Left colon (tissue), 2 donors: Measurements from ENCODE around the gene CAP1. TPM values are rescaled to one million over a fixed set of nuclear protein-coding genes. Genes with fewer than 3 reads are reported as not detected.

Source experiments
- ATAC-seq: fragments of 200-7000 bp; cut with Tn5 transposase; one replicate; pipeline ENCODE4 v1.9.1; 2020; ENCODE audit warnings: mild to moderate bottlenecking, moderate library complexity
- DNase-seq, 2 donors: peaks; one replicate each; pipeline ENCODE4 v3.0.0-alpha.2; 2020
- intact Hi-C, 2 donors: fragments of 100-400 bp; cut with DNase I in 1 of 2; cut with micrococcal nuclease in 1 of 2; formaldehyde crosslinking; loops; one replicate each; pipeline versions ENCODE4 v1.11.2 to v1.14.0; 2022; cut with DNase I, micrococcal nuclease
- total RNA-seq, 2 donors: library from RNA; stranded (reverse); fragmentation: NEBNext Ultra II Directional; extraction: Animal tissue kit (Norgen Biotek cat#: 25700); gene quantifications; one replicate each; pipeline ENCODE4 v1.2.1, GENCODE V29; 2021
- donor health status: DM: no; HTN: no; CAD: no.
- donor health status: DM: yes; HTN: yes; CAD: no.

Gene CAP1
- total RNA-seq, 2 donors from 2014 or later = 474 to 514 TPM

DNA sequence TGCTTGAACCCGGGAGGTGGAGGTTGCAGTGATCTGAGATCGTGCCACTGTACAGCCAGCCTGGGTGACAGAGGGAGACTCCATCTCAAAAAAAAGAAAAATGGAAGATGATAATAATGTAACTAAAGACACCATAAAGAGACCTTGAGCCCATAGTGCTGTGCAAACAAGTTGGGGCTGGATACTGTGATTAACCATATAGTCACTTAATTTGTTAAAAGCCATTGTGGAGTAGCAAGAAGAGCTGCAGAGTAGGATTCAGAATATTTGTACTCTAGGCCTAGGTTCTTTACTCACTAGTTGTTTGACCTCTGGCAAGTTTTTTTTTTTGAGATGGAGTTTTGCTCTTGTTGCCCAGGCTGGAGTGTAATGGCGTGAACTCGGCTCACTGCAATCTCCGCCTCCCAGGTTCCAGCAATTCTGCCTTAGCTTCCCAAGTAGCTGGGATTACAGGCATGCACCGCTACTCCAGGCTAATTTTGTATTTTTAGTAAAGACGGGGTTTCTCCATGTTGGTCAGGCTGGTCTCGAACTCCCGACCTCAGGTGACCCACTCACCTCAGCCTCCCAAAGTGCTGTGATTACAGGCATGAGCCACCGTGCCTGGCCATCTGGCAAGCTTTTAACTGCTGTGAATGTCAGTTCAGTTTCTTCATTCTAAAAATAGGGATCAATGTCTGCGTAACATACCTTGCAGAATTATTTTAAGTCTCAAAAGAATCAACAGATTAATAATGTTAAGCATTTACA lies 12.8 kb downstream of the CAP1 start:
- DNase-seq = no peak
- intact Hi-C loops = no loop called here
- ATAC-seq = no peak

DNA sequence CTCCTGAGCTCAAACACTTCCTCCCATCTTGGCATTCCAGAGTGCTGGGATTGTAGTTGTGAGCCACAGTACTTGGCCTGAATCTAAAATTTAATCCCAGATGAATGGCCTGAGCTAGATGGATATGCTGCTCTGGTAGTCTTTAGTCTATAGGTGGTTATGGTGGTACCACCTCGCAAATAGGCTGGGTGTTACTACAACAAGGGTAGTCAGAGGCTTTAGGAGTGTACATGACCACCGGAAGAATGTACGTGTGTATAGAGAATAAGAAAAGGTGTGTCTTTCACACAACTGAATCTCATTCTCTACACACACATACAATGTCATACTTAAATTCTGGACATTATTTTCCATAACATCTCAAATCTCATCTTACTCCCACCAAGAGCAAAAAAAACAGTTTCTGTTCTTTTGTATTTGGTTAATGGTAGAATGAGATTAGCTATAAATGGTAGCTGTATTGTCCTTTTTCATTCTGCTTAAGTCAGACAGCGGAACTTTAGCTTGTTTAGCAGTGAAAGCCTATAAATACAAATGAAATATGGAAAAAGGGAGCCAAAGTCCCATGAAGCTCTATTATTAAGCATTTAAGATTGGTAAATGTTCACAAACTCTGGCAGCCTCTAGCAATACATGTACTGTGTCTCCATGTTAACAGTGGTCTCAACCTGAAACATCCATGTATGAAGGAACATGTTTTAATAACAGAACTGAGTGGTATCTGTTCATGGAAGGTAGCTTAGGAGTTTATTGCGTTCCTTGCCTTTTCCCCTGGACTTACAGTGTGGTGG lies 16.2 kb downstream of the CAP1 start:
- intact Hi-C loops = no loop called here
- DNase-seq (no peak), ATAC-seq (no peak)

DNA sequence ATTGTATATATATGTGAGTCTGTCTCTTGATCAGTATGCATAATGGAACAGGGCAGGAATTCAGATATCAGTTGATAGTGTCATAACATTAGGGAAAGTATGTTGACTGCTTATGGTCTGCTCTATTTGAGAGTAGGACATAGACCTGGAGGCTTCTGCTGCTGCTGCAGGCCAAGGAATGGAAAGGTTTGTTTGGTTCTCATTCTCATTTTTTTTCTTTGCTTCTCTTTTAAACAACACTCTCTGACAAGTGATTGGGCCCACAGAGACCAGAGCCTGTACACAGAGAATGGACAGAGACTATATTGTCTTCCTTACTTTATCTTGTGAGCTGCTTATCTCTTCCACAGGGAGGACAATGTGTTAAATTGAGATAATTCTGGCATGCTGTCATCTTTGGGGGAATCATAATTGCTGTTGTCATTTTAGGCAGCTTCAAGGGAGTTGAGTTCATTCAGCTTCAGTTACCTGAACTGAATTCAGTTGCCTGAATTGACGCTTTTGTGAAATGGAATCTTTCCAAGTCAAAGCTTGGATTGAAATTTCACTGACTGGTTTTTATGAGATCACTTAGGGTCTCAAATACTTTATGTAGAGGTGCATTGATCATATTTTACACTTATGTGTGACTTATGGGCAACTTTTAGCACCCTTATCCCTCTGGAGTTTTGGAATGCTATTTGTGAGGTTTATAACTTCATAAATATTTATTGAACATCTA lies 16.9 kb downstream of the CAP1 start:
- intact Hi-C loops = no loop called here

DNA sequence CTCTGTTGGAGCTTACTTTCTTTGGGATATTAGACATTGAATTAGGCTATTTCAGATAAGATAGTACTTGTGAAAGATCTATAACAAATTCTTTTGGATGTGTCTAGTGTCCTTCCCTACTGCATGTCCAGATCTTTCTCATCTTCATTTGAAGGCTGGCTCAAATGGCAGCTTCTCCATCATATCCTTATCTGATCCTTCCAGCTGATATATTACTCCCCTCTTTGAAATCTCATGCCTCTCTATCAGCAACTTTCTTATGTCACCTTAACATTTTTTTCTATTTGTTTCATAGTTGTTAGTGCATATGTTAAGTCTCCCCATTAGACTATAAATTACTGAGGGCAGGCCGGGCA lies 17.5 kb downstream of the CAP1 start:
- DNase-seq (no peak), ATAC-seq (no peak)
- intact Hi-C loops = no loop called here

More for the DNA sequence above, 16.9 kb downstream of the CAP1 start:
- DNase-seq (no peak), ATAC-seq (no peak)

DNA sequence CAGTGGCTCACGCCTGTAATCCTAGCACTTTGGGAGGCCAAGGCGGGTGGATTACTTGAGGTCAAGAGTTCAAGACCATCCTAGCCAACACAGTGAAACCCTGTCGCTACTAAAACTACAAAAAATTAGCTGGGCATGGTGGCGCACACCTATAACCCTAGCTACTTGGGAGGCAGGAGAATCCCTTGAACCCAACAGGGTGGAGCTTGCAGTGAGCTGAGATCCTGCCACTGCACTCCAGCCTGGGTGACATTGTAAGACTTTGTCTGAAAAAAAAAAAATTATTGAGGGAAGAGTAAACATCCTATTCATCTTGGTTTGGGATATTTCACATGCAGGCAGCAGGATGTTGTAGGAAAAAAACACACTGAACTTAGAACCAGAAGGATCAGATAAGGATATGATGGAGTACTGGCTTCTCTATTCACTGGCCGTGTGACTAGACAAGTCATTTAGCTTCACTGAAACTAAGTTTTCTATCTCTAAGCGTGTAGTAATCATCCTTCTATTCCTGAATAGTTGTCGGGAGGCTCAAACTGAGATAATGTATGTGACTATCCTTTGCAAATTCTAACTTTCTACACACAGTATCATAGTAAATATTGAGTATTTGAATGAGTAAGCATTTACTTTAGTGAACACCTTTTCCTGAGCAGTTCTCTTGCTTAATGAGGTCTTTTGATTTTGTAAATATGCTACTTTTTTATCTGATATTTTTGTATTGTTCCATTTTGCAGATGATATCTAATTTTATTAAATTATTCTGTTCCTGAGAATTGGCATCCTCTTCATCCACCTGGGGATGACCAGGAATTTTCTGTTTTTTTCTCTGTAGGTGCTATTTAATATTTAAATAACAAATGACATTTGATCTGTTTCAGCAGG lies 18.2 kb downstream of the CAP1 start:
- peak; percentile 67 for ATAC-seq
- intact Hi-C loops = no loop called here
- no peak for DNase-seq

DNA sequence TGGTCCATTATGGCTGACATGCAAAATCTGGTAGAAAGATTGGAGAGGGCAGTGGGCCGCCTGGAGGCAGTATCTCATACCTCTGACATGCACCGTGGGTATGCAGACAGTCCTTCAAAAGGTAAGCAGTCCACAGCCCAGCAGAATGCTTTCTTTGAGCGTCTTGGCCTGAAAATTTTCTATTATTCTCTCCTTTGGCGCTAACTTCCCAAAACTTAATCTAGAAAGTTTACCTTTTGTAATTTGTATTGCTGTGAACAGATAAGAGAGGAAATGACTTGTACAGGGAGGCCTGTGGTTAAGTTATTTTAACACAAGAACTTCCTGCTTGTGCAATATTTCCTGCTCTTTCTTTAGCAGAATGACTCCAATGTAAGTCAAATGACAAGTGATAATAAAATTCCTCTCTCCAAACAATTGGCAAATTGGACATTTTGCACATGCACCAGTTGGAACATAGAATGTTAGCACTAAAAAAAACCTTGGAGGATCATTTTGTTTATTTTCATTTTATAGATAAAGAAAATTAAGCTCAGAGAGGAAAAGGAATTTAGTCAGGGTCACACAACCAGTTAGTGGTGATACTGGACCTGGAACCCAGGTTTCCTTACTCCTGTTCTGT lies 18.9 kb downstream of the CAP1 start:
- ATAC-seq = peak; percentile 90
- intact Hi-C loops = no loop called here
- no peak for DNase-seq

DNA sequence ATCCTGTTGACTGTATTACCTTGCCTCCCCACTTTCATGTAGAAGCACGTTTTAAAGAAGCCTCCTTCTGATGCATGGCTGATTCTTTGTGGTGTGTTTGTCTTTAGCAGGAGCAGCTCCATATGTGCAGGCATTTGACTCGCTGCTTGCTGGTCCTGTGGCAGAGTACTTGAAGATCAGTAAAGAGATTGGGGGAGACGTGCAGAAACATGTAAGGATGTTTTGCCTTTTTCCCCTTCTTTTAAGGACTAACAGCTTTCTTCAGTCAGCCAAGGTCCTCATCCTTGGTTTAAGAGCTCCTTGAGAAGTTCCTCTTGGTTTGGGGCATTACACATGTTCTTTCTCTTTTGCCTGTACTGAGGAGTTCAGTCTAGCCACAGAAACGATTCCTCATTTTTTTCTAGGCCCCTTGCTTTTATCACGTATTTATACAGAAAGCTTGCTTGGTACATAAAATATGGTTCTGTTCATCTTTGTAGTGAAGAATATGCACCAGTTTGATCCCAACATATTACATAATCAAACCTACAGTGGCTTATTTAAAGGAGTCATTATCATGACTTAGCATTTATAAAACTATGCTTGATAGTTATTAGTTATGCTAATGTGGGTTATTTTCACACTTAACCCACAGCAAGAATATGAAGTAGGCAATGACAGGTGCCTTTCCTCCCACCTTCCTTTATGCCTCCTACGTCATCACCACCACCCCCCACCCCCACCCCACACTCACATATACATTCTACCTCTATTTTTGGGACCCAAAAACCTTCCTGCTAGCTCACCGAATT lies 19.6 kb downstream of the CAP1 start:
- DNase-seq = no peak
- intact Hi-C loops = no loop called here
- ATAC-seq = no peak

DNA sequence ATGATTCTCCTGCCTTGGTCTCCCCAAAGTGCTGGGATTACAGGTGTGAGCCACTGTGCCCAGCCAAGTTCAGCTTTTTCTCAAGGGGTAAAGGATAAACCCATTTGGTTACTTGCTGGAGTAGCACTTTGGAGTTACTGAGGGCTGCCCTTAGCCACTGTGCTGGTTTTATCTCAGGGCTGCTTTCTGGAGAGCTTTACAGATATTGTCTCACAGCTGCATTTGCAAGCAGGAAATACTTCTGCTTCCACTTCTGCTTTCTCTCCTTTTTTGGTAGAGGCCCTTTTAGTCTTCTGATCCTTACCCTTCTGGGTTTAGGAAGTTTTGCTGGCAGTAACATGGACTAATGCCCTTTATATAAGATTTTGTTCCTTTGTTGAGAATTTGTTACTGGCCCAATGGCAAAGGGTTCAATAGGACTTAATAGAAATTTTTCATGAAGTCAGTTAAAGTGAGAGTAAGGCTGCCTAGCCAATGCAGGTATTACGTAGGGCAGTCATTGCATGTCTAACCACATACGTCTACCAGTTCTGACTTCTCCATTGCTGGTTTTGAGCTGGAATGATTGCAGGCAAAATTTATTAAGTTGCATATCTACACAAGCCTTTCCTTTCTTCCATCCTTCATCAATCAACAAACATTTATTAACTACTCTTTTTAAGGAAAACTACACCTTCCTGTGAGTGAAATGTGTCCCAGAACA lies 24.4 kb downstream of the CAP1 start:
- intact Hi-C loops = no loop called here
- DNase-seq (no peak), ATAC-seq (peak; percentile 19)

DNA sequence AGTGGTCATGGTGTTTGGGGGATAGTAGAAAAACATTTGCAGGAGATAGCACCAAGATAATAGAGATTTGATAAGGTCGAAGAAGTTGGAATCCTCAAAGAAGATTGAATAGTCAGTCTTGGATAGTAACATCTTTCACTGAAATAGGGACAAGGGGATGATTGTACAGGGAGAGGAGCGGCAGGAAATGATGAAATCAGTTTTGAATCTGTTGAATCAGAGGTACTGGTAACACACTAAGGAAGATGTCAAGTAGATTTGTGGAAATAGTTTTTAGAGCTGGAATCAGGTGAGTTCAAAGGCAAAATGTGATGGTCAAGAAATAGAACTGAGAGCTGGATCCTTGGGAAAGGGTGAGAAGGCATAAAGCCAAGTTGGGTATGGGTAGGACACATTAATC lies 26.5 kb downstream of the CAP1 start:
- DNase-seq (no peak), ATAC-seq (no peak)
- intact Hi-C loops = no loop called here

DNA sequence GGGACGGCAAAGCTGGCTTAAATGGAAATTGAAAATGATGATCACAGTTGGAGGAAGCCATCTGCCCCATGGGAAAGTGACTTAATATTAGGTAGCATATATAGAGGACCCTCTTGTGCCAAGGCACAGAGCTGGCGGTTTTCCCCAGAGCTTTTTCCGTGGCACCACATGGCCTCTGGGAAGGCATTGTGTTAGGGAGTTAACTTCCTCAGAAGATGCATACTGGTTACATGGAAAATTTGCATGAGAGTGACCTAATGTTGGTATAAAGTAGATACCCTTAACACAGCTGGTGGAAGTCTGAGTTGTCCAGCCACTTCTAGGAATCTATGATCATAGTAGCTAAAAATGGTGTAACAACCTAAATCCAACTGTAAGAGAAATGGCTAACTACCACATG lies 27.3 kb downstream of the CAP1 start:
- intact Hi-C loops = no loop called here
- DNase-seq (no peak), ATAC-seq (no peak)

DNA sequence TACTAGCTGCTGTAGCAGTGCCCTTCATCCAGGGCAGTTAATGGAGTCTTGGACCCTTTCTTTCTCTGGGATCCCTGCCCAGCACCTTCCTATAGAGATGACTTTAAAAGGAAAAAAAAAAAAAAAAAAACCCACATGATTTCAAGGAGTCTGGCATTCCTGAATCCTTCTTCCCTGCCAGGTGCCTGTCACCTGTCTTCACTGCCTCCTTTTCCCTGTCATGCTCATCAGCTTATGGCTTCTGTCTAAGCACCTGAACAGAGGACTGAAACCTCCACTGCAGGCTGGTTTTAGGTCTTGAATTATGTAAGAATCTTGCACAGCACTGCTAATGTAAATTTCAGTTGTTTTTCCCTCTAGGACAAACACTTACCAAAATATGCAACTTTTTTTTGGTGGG lies 31.6 kb downstream of the CAP1 start:
- intact Hi-C loops = no loop called here
- ATAC-seq (no peak), DNase-seq (no peak)

DNA sequence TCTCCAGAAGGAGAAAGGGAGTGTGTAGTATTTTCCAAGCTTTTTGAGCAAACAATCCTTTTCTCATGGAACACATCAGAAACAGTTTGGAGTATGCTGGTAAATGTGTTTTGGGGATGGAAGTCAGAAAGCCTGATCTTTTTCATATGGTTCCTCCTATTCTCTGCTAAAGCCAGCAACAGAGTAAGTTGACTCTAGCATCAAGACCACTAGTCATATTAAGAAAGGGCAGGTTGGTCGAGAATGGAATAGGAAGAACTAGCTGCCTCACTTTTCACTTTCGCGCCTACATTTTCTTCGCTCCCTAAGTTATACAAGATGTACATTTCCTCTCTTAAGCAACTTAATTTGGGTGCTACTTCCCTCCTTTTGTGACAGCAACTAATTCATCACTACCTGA lies 32.5 kb downstream of the CAP1 start:
- intact Hi-C loops = no loop called here
- DNase-seq (no peak), ATAC-seq (no peak)

DNA sequence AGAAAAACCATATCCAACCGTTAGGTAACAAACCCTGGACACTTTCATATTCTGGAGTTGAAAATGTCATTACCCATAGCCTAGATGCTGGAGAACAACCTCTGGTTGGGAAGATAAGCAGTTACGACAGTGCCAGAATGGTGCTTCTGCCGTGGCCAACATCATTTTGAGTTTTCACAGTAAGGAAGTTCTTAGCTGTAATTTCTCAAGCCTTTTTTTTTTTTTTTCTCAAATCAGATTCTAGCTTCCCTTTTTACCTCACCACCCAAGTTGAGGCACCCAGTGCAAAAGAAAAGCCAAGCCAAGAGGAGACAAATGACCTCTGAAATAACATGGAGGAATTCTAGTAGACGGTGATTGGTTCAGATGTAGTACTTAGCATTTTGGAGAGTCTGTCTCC lies 34.7 kb downstream of the CAP1 start:
- ATAC-seq (no peak), DNase-seq (no peak)
- intact Hi-C loops = no loop called here

DNA sequence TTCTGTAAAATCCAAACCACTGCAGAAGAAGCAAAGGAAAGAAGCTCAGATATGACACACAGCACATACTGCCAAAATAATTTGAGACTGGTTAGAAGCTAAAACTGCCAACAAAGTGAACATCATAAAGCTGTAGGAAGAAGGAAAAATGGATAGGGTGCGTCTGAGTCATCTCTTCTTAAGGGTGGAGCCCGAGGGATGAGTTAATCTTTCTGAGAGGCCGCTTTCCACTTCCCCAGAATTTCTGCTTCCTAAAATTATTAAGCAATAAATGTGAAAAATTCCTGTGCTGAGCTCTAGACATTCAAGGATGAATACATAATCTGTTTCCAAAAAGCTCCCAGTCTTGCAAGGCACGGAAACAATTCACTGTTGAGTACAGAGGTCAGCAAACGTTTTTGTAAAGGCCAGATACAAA lies 36.4 kb downstream of the CAP1 start:
- peak; percentile 20 for ATAC-seq
- DNase-seq = no peak
- intact Hi-C loops = no loop called here

DNA sequence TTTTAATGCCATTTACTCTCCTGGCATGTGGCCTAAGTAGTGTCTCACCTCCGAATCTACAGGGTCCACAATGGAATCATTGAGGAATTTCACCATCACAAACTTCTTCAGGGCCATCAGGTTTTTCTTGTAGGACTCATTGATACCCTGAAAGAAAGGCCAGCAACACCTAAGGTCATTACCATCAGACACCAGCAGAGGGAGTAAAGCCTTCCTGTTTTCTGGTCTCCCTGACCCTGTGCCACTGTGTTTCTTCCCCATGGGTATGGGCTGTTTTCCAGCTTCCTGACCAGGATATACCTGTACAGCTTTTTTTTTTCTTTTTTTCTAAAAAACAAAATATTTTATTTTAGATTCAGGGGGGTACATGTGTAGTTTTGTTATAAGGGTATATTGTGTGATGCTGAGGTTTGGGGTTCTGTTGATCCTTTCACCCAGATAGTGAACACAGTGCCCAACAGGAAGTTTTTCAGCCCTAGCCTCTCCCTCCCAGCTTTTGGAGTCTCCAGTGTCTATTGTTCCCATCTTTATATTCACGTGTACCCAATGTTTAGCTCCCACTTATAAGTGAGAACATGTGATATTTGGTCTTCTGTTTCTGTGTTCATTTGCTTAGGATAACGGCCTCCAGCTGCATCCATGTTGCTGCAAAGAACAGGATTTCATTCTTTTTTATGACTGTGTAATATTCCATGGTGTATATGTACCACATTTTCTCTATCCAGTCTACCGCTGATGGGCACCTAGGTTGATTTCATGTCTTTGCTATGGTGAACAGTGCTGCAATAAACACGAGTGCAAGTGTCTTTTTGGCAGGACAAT lies 38.2 kb downstream of the CAP1 start:
- DNase-seq (peak in 1 of 2 donors; percentile 36), ATAC-seq (peak; percentile 69)
- intact Hi-C loops = no loop called here

DNA sequence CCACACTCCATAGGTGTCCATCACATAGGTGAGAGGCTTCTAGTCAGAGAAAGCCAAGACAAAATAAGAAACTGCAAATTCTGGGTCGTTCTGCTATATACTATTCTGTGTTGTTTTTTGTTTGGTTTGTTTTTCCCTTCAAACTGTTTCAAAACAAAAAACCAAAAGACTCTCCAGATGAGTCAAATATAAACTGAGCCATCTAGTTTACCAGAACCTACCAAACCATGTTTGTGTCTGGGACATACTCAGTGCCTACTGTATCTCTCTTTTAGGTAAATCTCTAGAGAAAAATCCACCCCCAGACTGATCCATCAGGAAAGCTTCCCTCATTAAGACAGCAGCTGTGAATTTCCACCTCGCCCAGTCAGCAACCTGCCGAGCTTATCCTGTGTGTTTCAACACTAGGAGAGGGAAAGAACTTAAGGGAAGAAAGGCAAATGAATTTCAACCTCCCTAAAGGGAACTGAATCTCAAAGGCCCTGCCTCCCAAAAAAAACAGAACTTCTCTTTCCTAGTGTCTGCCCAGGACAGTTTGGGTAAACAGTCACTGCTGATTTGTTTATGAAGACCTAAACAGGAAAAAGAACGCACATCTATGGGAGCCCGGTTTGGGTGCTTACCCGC lies 39.4 kb downstream of the CAP1 start:
- DNase-seq (no peak), ATAC-seq (no peak)
- intact Hi-C loops = no loop called here
